GM19099 (cell line): ENCODE results near the gene C16orf96.

Experiments used
- POLR2A ChIP-seq: IDR thresholded peaks from 3 replicates; pipeline ENCODE4 v1.6.1; 2011; ENCODE audit warnings: low read depth; ENCODE audit not compliant: insufficient read length; ENCODE audit errors: extremely low read depth

Gene C16orf96

GRCh38 chr16:4637501-4638166 lies 81.5 kb downstream of the C16orf96 start:
- no peak for TF ChIP-seq POLR2A

GRCh38 chr16:4639899-4640509 lies 83.9 kb downstream of the C16orf96 start:
- TF ChIP-seq POLR2A: no peak

DNA sequence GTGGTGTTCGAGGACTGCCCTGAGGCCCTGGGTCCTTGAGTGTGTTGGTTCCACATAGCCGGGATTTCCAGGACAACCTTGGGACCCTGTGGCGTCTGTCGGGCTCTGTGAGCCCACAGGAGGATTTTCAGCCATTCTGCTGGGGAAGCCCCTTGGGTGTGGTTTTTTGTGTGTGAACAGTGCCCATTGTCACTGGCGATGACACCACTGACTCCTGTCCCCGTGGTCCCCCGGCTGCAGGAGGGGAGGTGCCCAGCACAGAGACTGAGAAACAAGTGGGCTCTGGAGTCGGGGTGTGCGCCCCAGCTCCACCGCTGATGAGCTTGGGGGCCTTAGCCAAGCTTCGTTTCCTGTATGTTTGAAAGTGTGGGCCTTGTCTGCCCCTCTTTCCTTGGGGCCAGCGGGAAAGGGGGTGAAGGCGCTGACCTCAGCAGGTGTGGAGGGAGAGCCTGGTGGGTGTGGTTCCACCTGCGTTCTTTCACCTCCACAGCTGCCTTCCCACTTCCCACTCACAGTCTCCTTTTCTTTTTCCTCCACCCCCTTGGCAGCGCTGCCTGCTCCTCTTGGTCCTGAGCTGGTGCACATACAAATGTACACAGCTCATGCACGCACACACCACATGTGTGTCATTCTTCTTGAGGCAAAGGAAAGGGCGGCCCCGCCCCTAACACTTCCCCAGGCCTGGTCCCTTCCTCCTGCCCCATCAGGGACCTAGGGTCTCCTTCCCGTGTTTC lies 84.6 kb downstream of the C16orf96 start:
- TF ChIP-seq POLR2A: no peak

DNA sequence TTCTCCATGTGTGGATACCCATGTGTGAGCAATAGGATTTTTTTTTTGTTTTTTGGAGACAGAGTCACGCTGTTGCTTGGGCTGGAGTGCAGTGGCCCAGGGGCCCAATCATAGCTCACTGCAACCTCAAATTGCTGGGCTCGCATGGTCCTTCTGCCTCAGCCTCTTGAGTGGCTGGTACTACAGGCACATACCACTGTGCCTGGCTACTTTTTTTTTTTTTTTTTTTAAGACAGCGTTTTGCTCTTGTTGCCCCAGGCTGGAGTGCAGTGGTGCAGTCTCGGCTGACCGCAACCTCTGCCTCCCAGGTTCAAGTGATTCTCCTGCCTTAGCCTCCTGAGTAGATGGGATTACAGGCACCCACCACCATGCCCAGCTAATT lies 85.2 kb downstream of the C16orf96 start:
- no peak for TF ChIP-seq POLR2A

DNA sequence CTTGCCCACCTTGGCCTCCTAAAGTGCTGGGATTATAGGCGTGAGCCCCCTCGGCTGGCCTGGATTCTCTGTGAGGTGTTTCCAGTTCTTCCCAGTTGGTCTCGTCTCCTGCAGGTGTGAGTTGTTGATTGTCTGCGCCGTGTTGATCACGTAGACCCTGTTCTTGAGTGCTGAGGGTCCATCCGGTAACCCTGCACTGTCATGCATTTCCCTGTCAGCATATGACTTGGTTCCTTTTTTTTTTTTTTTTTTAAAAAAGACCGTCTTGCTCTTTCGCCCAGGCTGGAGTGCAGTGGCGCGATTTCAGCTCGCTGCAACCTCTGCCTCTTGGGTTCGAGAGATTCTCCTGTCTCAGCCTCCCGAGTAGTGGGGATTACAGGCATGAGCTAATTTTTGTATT lies 85.8 kb downstream of the C16orf96 start:
- no peak for TF ChIP-seq POLR2A

DNA sequence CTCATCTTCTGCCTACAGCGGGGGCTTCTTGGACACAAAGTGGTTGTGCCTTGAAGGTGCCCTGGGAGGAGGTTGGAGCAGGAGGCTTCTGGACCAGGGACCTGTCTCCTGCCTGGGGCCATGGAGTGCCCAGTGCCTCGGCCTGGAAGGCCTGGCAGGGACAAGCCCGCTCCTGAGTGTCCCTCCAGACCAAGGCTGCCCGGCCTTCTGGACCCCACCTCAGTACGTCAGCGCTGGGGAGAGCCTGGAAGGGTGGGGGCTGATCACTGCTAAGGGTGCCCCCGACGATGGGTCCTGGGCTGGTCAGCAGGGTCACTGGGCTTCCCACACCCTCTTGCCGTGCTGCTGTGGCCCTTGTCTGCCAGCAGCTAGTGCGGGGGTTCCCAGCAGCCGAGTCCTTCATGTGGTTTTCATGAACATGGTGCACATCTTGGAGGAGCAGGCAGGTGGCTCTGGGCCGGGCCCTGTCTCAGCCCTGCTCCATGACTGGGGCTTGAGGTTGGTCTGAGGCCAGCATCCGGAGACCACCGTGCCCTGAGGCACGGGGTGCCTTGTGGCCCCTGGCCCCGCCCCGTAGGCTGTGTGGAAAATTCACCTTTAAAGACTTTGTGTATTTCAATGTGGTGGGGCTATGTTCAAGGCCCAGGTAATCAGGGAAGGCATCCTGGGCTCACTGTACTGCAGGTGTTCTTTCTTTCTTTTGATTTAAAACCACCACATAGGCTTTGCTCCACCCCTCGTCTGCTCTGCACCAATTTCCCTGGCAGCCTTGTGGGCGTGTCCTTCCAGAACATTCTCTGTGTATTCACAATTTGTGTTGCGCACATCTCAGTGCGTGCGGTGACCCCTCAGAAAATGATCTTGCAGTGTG lies 90.9 kb downstream of the C16orf96 start:
- TF ChIP-seq POLR2A: no peak

GRCh38 chr16:4647644-4647980 lies 91.5 kb downstream of the C16orf96 start:
- no peak for TF ChIP-seq POLR2A

DNA sequence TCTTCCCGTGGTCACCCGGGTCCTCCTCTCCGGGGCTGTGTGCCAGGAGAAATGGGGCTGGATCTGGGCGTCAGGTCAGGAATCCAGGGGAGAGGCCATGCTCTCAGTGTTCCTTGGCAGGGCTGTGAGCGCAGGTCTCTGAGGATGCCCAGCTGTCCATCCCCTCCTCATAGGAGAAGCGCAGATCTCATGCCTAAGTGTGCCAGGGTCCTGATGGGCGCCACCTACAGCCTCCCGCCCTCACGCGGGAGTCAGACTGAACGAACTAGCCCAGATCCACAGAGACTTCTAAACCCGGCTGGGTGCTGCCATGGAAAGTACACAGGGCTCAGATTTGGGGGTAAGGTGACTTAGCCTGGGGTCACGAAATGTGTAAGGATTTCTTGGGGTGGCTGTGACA lies 92.8 kb downstream of the C16orf96 start:
- TF ChIP-seq POLR2A: no peak

GRCh38 chr16:4649744-4650442 lies 93.8 kb downstream of the C16orf96 start:
- no peak for TF ChIP-seq POLR2A
